ENCODE measurements around the gene ZNF221. TPM values are rescaled to one million over a fixed set of nuclear protein-coding genes. Genes with fewer than 3 reads are reported as not detected.

The ZNF221 gene
- total RNA-seq, result 10.8 and 11.8 TPM in 2 replicates

DNA sequence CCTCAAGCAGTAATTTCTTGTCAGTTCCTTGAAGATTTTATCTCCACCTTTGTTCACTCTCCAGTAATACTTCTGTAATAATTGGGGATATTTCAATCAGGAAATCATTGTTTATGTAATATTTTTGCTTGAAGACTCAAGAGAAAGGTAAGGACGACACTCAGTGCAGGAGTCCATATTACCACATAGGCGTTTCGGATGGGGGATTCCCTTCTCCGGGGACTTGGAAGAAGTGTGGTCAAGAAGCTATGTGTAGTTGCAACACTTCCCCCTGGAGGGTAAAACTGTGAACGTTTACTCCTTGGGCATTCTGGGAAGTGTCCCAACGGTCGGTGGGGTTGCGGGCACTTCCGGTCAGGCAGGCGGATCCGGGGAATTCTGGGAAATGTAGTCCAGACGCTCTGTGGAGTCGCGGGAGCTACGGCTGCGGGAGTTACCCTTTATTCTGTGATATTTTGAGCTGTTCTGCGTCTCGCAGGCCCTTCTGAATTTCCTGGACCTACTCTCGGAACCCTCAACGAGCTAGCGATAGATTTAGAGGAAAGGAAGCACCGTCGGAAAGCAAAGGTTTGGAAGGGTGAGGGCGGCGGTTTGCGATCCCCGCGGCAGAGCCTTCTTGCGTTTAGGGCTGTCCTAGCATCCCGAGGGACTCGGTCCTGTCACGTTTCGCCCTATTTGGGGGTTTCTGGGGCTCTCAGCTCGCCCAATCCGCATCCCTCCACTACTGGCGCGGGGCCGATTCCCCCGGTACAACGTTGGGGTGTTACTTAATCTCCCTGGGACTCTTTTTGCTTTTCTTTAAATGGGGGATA, at the start of gene ZNF221:
ZNF221 (plus strand) TSS at position 395 of the 812 bp plus-strand sequence. CDS start 11,499 bp downstream, outside the sequence.

GRCh38 chr19:43934985-43935708, 15.9 kb upstream of the ZNF221 start, which contains the start of gene ZNF45:
Gene ZNF45, minus strand, starts transcription at chr19:43935282. Its CDS starts 13,097 bp downstream, at chr19:43922185.

DNA sequence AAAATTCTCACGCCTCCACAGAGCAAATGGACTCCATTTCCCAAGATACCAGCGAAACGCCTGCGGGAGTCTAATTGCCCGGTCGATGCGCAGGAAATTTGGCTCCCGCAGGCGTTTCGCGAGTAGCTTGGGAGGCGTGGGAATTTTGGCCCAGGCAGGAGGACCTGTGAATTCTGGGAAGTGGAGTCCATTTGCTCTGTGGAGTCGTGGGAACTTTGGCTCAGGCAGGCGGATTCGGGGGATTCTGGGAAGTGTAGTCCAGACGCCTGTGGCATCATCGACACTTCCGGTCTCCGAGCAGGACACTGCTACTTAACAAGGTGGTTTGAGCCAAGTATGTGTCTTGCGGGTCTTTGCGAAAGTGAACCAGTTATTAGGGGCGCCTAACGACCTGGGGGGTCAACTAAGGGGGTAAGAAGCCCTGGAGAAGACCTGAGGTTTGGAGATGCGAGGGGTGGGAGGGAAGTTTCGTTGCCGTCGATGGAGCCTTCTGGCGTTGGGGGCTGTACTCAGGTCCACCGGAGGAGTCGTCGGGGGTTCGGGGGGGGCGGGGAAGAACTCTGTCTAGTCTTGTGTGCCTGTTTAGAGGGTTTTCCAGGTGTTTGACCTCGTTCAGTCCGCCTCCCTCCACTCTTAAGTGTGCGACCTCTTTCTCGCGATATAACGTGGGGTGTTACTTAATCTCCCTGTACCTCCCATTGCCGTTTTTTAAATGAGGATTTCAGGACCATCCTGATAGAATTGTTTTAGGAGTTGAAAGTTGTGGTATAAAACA, 33.1 kb downstream of the ZNF221 start, which contains the start of gene ZNF155:
ZNF155 (plus strand) TSS at position 277 of the 775 bp plus-strand sequence. CDS start 4,356 bp downstream, outside the sequence.

DNA sequence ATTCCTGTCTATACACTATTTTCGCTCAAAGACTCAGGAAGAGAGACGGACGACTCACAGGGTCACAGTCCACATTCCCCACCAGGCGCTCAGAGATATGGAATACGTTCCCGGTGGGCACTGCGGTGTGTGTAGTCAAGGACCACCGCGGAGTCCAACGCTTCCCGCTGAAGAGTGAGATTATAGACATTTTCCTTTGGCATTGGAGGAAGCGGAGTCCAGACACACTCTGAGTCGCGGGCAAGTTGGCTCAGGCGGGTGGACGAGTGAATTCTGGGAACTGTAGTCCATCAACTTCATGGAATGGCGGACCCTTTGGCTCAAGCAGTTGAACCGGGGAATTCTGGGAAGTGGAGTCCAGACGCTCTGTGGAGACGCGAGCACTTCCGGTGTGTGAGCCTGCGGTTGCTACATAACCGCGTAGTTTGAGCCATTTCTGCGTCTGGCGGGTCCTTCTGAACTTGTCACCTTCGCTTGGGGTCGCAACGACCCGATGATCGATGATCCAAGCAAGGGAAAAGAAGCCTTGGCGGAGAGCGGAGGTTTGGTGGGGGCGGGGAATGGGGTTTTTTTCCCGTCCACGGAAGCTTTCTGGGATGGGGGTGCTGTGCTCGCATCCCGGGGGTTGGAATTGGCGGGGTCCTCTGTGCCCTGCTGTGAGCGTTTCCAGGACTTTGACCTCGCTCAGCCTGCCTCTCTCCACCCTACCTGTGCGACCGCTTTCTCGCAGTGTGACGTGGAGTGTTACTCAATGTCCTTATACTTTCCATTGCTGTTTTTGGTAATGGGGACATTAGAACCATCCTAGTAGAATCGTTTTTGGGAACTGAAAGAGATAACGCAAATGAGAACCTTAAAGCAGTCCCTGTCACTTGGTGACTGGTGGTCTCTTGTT, 51.8 kb downstream of the ZNF221 start, which contains the start of gene ZNF230:
ZNF230 (plus strand) TSS at position 392 of the 895 bp plus-strand sequence. CDS start 4,122 bp downstream, outside the sequence.

Other genes with a start within 250 kb of the ZNF221 start
- gene IRGC, start 235.2 kb upstream of the ZNF221 start, total RNA-seq, result not detected in 2 replicates
- gene SMG9, start 196.3 kb upstream of the ZNF221 start, total RNA-seq, result 4.3 and 8.8 TPM in 2 replicates
- 0.77 and 3.3 TPM in 2 replicates for gene KCNN4, start 170.3 kb upstream of the ZNF221 start, total RNA-seq
- 0.95 and 1.9 TPM in 2 replicates for gene LYPD5, start 148.8 kb upstream of the ZNF221 start, total RNA-seq
- gene ZNF283, start 123.9 kb upstream of the ZNF221 start, total RNA-seq, result 9.7 and 14.8 TPM in 2 replicates
- 3.8 and 3.9 TPM in 2 replicates for gene ZNF404, start 67.3 kb upstream of the ZNF221 start, total RNA-seq
- gene ZNF45, start 15.9 kb upstream of the ZNF221 start, total RNA-seq, result 16.4 and 16.6 TPM in 2 replicates
- gene ZNF155, start 33.0 kb downstream of the ZNF221 start, total RNA-seq, result 7.8 and 9.8 TPM in 2 replicates
- 4.1 TPM in 2 replicates for gene ZNF230, start 51.7 kb downstream of the ZNF221 start, total RNA-seq
- 6.0 and 7.9 TPM in 2 replicates for gene ZNF222, start 74.2 kb downstream of the ZNF221 start, total RNA-seq
- gene ZNF223, start 100.8 kb downstream of the ZNF221 start, total RNA-seq, result 4.7 and 8.1 TPM in 2 replicates
- 3.3 TPM in 2 replicates for gene ZNF284, start 120.9 kb downstream of the ZNF221 start, total RNA-seq
- 31.8 and 42.5 TPM in 2 replicates for gene ZNF224, start 143.1 kb downstream of the ZNF221 start, total RNA-seq
- gene ZNF225, start 162.2 kb downstream of the ZNF221 start, total RNA-seq, result 8.7 and 11.6 TPM in 2 replicates
- gene ZNF234, start 190.3 kb downstream of the ZNF221 start, total RNA-seq, result 11.2 and 14.3 TPM in 2 replicates
- gene ZNF226, start 213.9 kb downstream of the ZNF221 start, total RNA-seq, result 22.7 and 32.3 TPM in 2 replicates

Data from bronchial smooth muscle cell (primary cell).